ENCODE results near the gene CELF5.

DNA sequence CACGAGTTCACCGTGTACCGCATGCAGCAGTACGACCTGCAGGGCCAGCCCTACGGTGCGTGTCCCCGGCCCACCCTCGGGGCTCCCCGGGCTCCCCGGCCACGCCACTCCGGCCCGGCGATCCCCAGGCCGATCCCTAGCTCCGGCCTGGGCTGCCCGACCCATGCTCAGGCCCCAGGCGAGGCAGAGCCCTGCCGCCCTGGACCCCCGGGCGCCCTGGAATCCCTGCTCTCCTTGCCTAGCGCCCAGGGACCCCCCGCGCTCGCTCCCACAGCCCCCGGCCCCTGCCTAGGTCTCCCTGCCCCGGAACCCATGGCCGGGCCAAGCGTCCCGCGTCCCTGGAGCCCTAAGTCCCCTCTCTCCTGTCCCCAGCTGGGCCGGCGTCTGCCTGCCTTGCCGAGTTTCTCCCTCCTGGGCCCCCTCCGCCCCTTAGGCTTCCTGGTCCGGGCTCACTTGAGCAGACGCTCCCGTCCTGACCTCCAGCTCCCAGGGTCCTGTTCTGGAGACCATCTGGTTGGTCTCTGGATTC lies 38.2 kb upstream of the CELF5 start:
- TF ChIP-seq ETV5 (CRISPR knock-in tag; IDR thresholded peaks at IDR 0.05; ENCODE audit: low read depth), result no peak
- TF ChIP-seq, protein P1, sequence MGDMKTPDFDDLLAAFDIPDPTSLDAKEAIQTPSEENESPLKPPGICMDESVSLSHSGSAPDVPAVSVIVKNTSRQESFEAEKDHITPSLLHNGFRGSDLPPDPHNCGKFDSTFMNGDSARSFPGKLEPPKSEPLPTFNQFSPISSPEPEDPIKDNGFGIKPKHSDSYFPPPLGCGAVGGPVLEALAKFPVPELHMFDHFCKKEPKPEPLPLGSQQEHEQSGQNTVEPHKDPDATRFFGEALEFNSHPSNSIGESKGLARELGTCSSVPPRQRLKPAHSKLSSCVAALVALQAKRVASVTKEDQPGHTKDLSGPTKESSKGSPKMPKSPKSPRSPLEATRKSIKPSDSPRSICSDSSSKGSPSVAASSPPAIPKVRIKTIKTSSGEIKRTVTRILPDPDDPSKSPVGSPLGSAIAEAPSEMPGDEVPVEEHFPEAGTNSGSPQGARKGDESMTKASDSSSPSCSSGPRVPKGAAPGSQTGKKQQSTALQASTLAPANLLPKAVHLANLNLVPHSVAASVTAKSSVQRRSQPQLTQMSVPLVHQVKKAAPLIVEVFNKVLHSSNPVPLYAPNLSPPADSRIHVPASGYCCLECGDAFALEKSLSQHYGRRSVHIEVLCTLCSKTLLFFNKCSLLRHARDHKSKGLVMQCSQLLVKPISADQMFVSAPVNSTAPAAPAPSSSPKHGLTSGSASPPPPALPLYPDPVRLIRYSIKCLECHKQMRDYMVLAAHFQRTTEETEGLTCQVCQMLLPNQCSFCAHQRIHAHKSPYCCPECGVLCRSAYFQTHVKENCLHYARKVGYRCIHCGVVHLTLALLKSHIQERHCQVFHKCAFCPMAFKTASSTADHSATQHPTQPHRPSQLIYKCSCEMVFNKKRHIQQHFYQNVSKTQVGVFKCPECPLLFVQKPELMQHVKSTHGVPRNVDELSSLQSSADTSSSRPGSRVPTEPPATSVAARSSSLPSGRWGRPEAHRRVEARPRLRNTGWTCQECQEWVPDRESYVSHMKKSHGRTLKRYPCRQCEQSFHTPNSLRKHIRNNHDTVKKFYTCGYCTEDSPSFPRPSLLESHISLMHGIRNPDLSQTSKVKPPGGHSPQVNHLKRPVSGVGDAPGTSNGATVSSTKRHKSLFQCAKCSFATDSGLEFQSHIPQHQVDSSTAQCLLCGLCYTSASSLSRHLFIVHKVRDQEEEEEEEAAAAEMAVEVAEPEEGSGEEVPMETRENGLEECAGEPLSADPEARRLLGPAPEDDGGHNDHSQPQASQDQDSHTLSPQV (IDR thresholded peaks at IDR 0.05), result no peak
- no peak for TF ChIP-seq ETV6 (IDR thresholded peaks at IDR 0.05; ENCODE audit: borderline replicate concordance in 1 of 2, low read depth in 2 of 2, low read length in 1 of 2)
- TF ChIP-seq ETV6 (CRISPR knock-in tag; IDR thresholded peaks at IDR 0.05; ENCODE audit: borderline replicate concordance), result no peak
- TF ChIP-seq, protein P2, sequence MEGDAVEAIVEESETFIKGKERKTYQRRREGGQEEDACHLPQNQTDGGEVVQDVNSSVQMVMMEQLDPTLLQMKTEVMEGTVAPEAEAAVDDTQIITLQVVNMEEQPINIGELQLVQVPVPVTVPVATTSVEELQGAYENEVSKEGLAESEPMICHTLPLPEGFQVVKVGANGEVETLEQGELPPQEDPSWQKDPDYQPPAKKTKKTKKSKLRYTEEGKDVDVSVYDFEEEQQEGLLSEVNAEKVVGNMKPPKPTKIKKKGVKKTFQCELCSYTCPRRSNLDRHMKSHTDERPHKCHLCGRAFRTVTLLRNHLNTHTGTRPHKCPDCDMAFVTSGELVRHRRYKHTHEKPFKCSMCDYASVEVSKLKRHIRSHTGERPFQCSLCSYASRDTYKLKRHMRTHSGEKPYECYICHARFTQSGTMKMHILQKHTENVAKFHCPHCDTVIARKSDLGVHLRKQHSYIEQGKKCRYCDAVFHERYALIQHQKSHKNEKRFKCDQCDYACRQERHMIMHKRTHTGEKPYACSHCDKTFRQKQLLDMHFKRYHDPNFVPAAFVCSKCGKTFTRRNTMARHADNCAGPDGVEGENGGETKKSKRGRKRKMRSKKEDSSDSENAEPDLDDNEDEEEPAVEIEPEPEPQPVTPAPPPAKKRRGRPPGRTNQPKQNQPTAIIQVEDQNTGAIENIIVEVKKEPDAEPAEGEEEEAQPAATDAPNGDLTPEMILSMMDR (IDR thresholded peaks at IDR 0.05 in 2 of 3, conservative IDR thresholded peaks at IDR 0.05 in 1 of 3; ENCODE audit: insufficient read depth in 2 of 3, low read depth in 1 of 3, low read length in 3 of 3), result no peak
- no peak for TF ChIP-seq BRCA1 (IDR thresholded peaks at IDR 0.05)
- TF ChIP-seq BRCA1 (CRISPR knock-in tag; IDR thresholded peaks at IDR 0.05), result no peak
- 0 out of 4 replicates have a peak, but pooled peaks of 1 of the 2 experiments have one; percentile 38 for TF ChIP-seq SIN3A (IDR thresholded peaks at IDR 0.05; ENCODE audit: borderline replicate concordance in 2 of 2, control insufficient read depth in 1 of 2, low read depth in 2 of 2, low read length in 2 of 2)
- TF ChIP-seq ZBTB11 (CRISPR knock-in tag; IDR thresholded peaks at IDR 0.05), result no peak
- TF ChIP-seq EP300 (IDR thresholded peaks at IDR 0.05; ENCODE audit: low read length), result no peak
- TF ChIP-seq ZNF121 (CRISPR knock-in tag; conservative IDR thresholded peaks at IDR 0.05), result no peak
- TF ChIP-seq PTBP1 (IDR thresholded peaks at IDR 0.05; ENCODE audit: low read depth, low read length), result no peak

All from K562 (cell line).